ENCODE measurements around the gene MICA. TPM values are rescaled to one million over a fixed set of nuclear protein-coding genes. Genes with fewer than 3 reads are reported as not detected.

The MICA gene
- total and polyA plus RNA-seq, 2 experiments from 2014 or later, result 36.0 to 41.9 TPM

- no peak overlapping the region for H3K27ac ChIP-seq
- H4K20me1 ChIP-seq (ENCODE audit: insufficient read depth, poor library complexity, severe bottlenecking), result no peaks in the 10 kb centered on the region
- H3K27me3 ChIP-seq, result no peaks in the 10 kb centered on the region
- DNase-seq (ENCODE audit: low spot score), result no peak
- TF ChIP-seq CTCF (IDR thresholded peaks at IDR 0.05; ENCODE audit: poor library complexity) (no peak), EZH2 (IDR thresholded peaks at IDR 0.05; ENCODE audit: borderline replicate concordance) (no peak), EZH2phosphoT487 (IDR thresholded peaks at IDR 0.05; ENCODE audit: low read depth, severe bottlenecking, unreplicated experiment) (no peak)
- no peaks in the 10 kb centered on the region for H3K36me3 ChIP-seq (replicated peaks; ENCODE audit: insufficient read depth, low read depth)
- no peaks in the 10 kb centered on the region for H3K9me2 ChIP-seq (replicated peaks; ENCODE audit: insufficient read depth)
- H2AFZ ChIP-seq, result no peak overlapping the region
- no peaks in the 10 kb centered on the region for H3K9me3 ChIP-seq (ENCODE audit: low read depth)
- H3K4me2 ChIP-seq, result no peak overlapping the region
- WGBS (ENCODE audit: low lambda C conversion rate, missing lambda C conversion rate), result 91% methylated on average over 5 of the region's 5 CpGs
- no peaks in the 10 kb centered on the region for H3K79me2 ChIP-seq
- no peaks in the 10 kb centered on the region for H3K4me1 ChIP-seq (ENCODE audit: insufficient read depth)
- no peak overlapping the region for H3K4me3 ChIP-seq
Measured at GRCh38 chr6:31416394-31417014, 13.1 kb downstream of the MICA start.

- H3K4me3 ChIP-seq, result no peak overlapping the region
- TF ChIP-seq EZH2phosphoT487 (IDR thresholded peaks at IDR 0.05; ENCODE audit: low read depth, severe bottlenecking, unreplicated experiment), result no peak
- no peak for TF ChIP-seq EZH2 (IDR thresholded peaks at IDR 0.05; ENCODE audit: borderline replicate concordance)
- no peak for TF ChIP-seq CTCF (IDR thresholded peaks at IDR 0.05; ENCODE audit: poor library complexity)
Measured at GRCh38 chr6:31418251-31418650, 14.9 kb downstream of the MICA start.

GRCh38 chr6:31419842-31420241, 16.4 kb downstream of the MICA start:
- no peak overlapping the region for H3K4me3 ChIP-seq
- DNase-seq (ENCODE audit: low spot score), result no peak
- H3K9me2 ChIP-seq (replicated peaks; ENCODE audit: insufficient read depth), result no peaks in the 10 kb centered on the region
- no peaks in the 10 kb centered on the region for H3K27me3 ChIP-seq
- no peaks in the 10 kb centered on the region for H3K36me3 ChIP-seq (replicated peaks; ENCODE audit: insufficient read depth, low read depth)
- H2AFZ ChIP-seq, result no peak overlapping the region
- no peak overlapping the region for H3K4me2 ChIP-seq
- H3K27ac ChIP-seq, result no peak overlapping the region
- H3K9me3 ChIP-seq (ENCODE audit: low read depth), result no peaks in the 10 kb centered on the region
- no peaks in the 10 kb centered on the region for H3K79me2 ChIP-seq
- no peaks in the 10 kb centered on the region for H3K4me1 ChIP-seq (ENCODE audit: insufficient read depth)
- WGBS (ENCODE audit: low lambda C conversion rate, missing lambda C conversion rate), result 62% methylated on average over 2 of the region's 2 CpGs
- TF ChIP-seq CTCF (IDR thresholded peaks at IDR 0.05; ENCODE audit: poor library complexity) (no peak), EZH2phosphoT487 (IDR thresholded peaks at IDR 0.05; ENCODE audit: low read depth, severe bottlenecking, unreplicated experiment) (no peak), EZH2 (IDR thresholded peaks at IDR 0.05; ENCODE audit: borderline replicate concordance) (no peak)
- no peaks in the 10 kb centered on the region for H4K20me1 ChIP-seq (ENCODE audit: insufficient read depth, poor library complexity, severe bottlenecking)

More at GRCh38 chr6:31418251-31418650, 14.9 kb downstream of the MICA start:
- Histone ChIP-seq H3K27ac (no peak overlapping the region), H3K36me3 (replicated peaks; ENCODE audit: insufficient read depth, low read depth) (no peaks in the 10 kb centered on the region), H4K20me1 (ENCODE audit: insufficient read depth, poor library complexity, severe bottlenecking) (no peaks in the 10 kb centered on the region), H3K9me2 (replicated peaks; ENCODE audit: insufficient read depth) (no peaks in the 10 kb centered on the region), H3K27me3 (no peaks in the 10 kb centered on the region), H3K79me2 (no peaks in the 10 kb centered on the region), H2AFZ (no peak overlapping the region), H3K4me1 (ENCODE audit: insufficient read depth) (no peaks in the 10 kb centered on the region), H3K4me2 (no peak overlapping the region), H3K9me3 (ENCODE audit: low read depth) (no peaks in the 10 kb centered on the region)
- 85% methylated on average over 3 of the region's 3 CpGs for WGBS (ENCODE audit: low lambda C conversion rate, missing lambda C conversion rate)
- no peak for DNase-seq (ENCODE audit: low spot score)
